Thoracic aorta (tissue), 2 donors: ENCODE data around the gene C1QC. TPM values are rescaled to one million over a fixed set of nuclear protein-coding genes. Genes with fewer than 3 reads are reported as not detected.

Source experiments
- ATAC-seq: fragments of 150-250 bp; one replicate; pipeline ENCODE4 v1.8.0; 2017; ENCODE audit warnings: low read depth; ENCODE audit not compliant: insufficient number of reproducible peaks, low FRiP score
- DNase-seq: peaks from one replicate; pipeline ENCODE4 v3.0.0-alpha.2; 2020; ENCODE audit warnings: low spot score
- H3K27ac ChIP-seq, 2 donors: fragments of 200-600 bp; sonication (generic); 1 replicate in 1 of 2; 2 replicates in 1 of 2; pipeline ENCODE4 v1.5.1; 2016; ENCODE audit warnings: mild to moderate bottlenecking in 2 of 2, moderate library complexity in 2 of 2
- H3K27me3 ChIP-seq: fragments of 200-600 bp; sonication (generic); replicated peaks from 2 replicates; pipeline ENCODE4 v1.6.0; 2016; ENCODE audit warnings: mild to moderate bottlenecking; ENCODE audit not compliant: insufficient read depth
- H3K36me3 ChIP-seq: fragments of 200-600 bp; sonication (generic); one replicate; pipeline ENCODE4 v1.5.1; 2016
- H3K4me1 ChIP-seq, 2 donors: fragments of 200-600 bp; sonication (generic); 1 replicate in 1 of 2; 2 replicates in 1 of 2; pipeline versions ENCODE4 v1.5.1 to v1.6.0; 2016; ENCODE audit warnings: low read depth in 2 of 2, mild to moderate bottlenecking in 1 of 2; ENCODE audit not compliant: control insufficient read depth in 1 of 2
- H3K4me3 ChIP-seq: fragments of 200-600 bp; sonication (generic); 2 replicates; pipeline ENCODE4 v1.5.1; 2016; ENCODE audit warnings: mild to moderate bottlenecking
- H3K9me3 ChIP-seq: fragments of 200-600 bp; sonication (generic); 2 replicates; pipeline ENCODE4 v1.5.1; 2016
- CTCF ChIP-seq: fragments of 200-600 bp; sonication (generic); IDR thresholded peaks from one replicate; pipeline ENCODE4 v1.5.1; 2019; ENCODE audit warnings: antibody characterized with exemption
- total RNA-seq, 2 donors: library from RNA; depleted of rRNA; stranded (reverse); fragments of >200 nt; gene quantifications; one replicate each; pipeline versions ENCODE4 v1.1.0 to v1.2.3, GENCODE V29; 2016

Gene C1QC
- total RNA-seq, 2 donors from 2014 or later = 241 to 542 TPM

- Histone ChIP-seq H3K27ac (no peak overlapping the region), H3K9me3 (no peaks in the 10 kb centered on the region), H3K36me3 (no peaks in the 10 kb centered on the region), H3K4me1 (no peaks in the 10 kb centered on the region), H3K4me3 (peak overlapping the region; percentile 59), H3K27me3 (no peaks in the 10 kb centered on the region)
- TF ChIP-seq CTCF = no peak
- no peak for DNase-seq
- no peak for ATAC-seq
These were observed 11.3 kb downstream of the C1QC start for GRCh38 chr1:22654692-22655091.

DNA sequence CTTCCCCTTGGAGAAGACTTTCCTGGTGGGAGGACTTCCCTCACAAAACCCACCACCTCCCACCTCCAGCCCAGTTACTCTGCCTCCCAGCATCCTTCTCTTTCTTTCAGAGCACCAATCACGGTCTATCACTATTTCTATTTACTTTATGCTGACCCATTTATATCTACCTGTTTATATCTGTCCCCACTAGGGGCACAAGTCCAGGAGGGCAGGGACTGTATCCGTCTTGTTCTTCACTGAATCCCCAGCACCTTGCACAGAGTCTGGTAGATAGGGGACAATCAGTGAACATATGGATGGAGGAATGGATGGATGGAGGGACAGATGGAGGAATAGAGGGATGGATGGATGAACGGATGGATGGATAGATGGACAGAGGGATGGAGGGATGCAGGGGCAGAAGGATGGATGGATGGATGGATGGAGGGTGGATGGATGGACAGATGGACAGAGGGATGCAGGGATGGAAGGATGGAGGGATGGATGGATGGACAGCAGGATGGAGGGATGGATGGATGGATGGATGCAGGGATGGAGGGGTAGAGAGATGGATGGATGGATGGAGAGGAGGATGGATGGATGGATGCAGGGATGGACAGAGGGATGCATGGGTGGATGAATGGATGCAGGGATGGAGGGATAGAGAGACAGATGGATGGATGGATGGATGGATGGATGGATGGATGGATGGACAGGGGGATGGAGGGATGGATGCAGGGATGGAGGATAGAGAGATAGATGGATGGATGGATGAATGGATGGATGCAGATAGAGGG, 15.1 kb downstream of the C1QC start:
- Histone ChIP-seq H3K27me3 (no peaks in the 10 kb centered on the region), H3K4me3 (no peak overlapping the region), H3K36me3 (no peaks in the 10 kb centered on the region), H3K27ac (no peak overlapping the region), H3K9me3 (no peaks in the 10 kb centered on the region), H3K4me1 (no peaks in the 10 kb centered on the region)
- no peak for TF ChIP-seq CTCF
- no peak for ATAC-seq
- no peak for DNase-seq

- no peak for ATAC-seq
- no peak for TF ChIP-seq CTCF
These were observed 17.3 kb downstream of the C1QC start for GRCh38 chr1:22660716-22661241.

DNA sequence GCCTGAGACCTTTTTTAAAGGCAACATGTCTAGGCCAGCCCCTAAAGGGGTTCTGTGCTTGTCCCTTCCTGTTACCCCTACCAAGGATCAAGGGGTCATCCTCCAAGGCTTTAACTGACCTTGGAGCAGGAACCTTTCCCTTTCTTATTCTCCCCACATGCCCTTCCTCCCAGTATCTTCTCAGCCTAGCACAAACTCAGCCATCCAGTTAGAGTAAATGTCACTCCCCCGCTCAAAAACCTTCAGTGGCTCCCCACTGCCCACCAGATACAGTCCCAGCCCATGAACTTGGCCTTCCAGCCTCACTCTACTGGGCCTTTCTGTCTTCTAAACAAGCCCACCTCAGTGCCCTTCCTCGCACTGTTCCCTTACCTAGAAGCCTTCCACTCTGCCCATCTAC, 18.4 kb downstream of the C1QC start:
- TF ChIP-seq CTCF = no peak
- ATAC-seq (no peak), DNase-seq (no peak)
- H3K4me3 ChIP-seq = no peak overlapping the region
- no peaks in the 10 kb centered on the region for H3K4me1 ChIP-seq
- H3K36me3 ChIP-seq = no peaks in the 10 kb centered on the region
- H3K27ac ChIP-seq = no peak overlapping the region
- H3K9me3 ChIP-seq = no peaks in the 10 kb centered on the region
- H3K27me3 ChIP-seq = no peaks in the 10 kb centered on the region

More at GRCh38 chr1:22660716-22661241, 17.3 kb downstream of the C1QC start:
- Histone ChIP-seq H3K4me3 (no peak overlapping the region), H3K36me3 (no peaks in the 10 kb centered on the region), H3K27ac (no peak overlapping the region), H3K9me3 (no peaks in the 10 kb centered on the region), H3K27me3 (no peaks in the 10 kb centered on the region), H3K4me1 (no peaks in the 10 kb centered on the region)
- no peak for DNase-seq

DNA sequence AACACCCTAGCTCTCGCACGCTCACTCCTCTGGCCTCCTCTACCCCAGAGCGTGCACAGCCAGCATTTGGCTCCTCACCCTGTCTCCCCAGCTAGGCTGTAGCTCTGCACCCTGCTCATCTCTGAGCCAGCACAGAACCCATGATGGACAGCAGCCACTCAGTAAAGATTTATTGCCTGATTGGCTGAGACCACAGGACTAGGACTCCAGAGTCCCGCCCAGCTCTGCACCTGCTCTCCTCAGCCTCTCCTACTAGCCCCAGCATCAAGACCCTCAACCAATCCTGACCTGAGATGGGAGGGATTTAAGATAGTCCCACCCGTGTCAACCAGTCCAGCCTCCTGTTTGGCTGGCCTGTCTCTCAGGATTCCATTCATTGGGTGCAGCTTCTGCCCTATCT, 18.9 kb downstream of the C1QC start:
- no peaks in the 10 kb centered on the region for H3K27me3 ChIP-seq

More for the DNA sequence above, 18.9 kb downstream of the C1QC start:
- Histone ChIP-seq H3K9me3 (no peaks in the 10 kb centered on the region), H3K27ac (no peak overlapping the region), H3K4me1 (no peaks in the 10 kb centered on the region), H3K4me3 (no peak overlapping the region), H3K36me3 (no peaks in the 10 kb centered on the region)
- TF ChIP-seq CTCF = no peak
- ATAC-seq (no peak), DNase-seq (no peak)
